Hematopoietic multipotent progenitor cell treated with erythropoietin and hydrocortisone succinate and interleukin-3 and kit ligand, for 8 days (in vitro differentiated cells): ENCODE measurements around the gene TMIGD3.

Experiments
- DNase-seq: peaks from one replicate; pipeline ENCODE4 v3.0.0-alpha.2; 2015

TMIGD3 gene

GRCh38 chr1:111446546-111446945 is 56.9 kb downstream of the TMIGD3 start:
- DNase-seq, result no peak

DNA sequence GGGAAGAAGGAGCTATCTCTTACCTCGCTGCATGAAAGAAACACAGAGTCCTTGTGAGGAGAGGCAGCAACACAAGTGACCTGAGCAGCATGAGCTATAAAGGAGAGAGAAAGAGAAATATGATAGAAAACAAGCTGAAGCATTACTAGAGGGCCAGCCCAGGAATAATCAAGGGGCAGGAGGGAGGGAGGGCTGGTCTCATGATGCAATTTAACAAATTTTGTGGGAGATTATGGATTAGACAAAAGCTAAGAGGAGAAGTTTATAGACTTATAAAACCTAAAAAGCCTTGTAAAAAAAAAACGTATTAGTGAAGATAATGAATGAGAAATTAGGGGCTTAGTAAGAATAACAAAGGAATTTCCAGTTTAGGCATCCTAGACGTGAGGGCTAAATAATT is 59.4 kb downstream of the TMIGD3 start:
- DNase-seq, result no peak

DNA sequence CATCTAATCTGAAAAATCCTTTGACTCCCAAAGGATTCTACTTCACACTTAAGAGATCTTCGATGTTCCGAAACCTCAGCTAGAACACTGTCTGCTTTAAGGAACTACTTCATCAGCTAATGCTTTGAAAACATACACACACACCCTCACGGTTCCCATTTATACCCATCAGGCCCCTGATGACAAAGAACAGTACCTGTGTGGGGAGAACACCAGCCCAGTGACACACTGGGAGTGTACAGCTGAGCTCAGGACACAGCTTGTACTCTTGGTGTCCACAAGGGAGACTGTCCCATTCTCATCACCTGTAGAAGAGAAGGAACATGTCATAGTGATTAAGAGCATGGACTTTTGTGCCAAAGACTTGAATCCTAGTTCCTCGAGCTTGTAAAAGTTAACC is 61.0 kb downstream of the TMIGD3 start:
- DNase-seq, result no peak

DNA sequence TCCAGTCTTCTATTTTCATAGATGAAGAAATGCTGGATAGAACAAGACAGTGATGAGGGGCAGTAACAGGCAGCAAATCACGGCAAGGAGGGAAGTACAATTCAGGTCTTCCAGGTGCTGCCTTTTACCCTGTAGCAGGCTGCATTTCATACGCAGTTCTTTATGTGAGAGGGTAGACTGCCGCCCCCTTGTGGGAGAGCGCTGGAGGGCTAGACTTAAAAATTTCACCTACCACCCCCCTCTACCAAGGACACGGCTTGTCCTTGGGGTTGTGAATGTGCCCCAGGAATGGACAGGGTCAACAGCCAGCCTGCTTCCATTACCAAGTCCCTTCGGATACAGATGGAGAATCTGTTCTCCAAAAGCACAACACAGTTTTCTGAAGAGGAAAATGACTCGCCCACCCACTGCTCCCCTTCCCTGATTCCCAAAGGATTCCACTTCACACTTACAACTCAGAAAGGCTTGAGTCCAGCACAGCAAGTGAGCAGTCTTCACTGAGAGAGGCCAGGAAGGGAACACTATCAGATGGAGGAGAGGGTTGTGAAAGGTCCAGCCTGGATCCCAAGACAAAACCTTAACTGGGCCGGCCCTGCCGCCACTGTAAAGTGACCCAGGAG is 61.8 kb downstream of the TMIGD3 start:
- peak; percentile 53 for DNase-seq

GRCh38 chr1:111439461-111440351 is 63.7 kb downstream of the TMIGD3 start:
- no peak for DNase-seq

GRCh38 chr1:111436726-111437125 is 66.7 kb downstream of the TMIGD3 start:
- DNase-seq, result no peak
